PC-3 (cell line): ENCODE results near the gene SLC16A12. TPM values are rescaled to one million over a fixed set of nuclear protein-coding genes. Genes with fewer than 3 reads are reported as not detected.
"Not testable (repeated sequence)": the region's sequence is repeated elsewhere in the genome, so short reads cannot be mapped to it uniquely, and the experiment has no call there.

Experiments used
- ATAC-seq: fragments of 200-7000 bp; cut with Tn5 transposase; 2 replicates; pipeline ENCODE4 v1.9.1; 2020; ENCODE audit warnings: mild to moderate bottlenecking, moderate library complexity
- BruUV-seq: library from RNA; stranded (reverse); fragments of 400-500 nt; replicated peaks from 2 replicates; lab custom pipeline; 2021; lab: Mats Ljungman, UMichigan
- CTCF ChIA-PET: fragments of 300-600 bp; sonication (Branson Sonifier 250); formaldehyde crosslinking; loops from one replicate; lab custom pipeline; 2022; ENCODE audit warnings: antibody characterized with exemption; lab: Charles Lee
- POLR2A ChIA-PET: fragments of 300-600 bp; sonication (Branson Sonifier 250); formaldehyde crosslinking; loops from one replicate; lab custom pipeline; 2022; ENCODE audit warnings: antibody characterized with exemption; ENCODE audit not compliant: unreplicated experiment; lab: Charles Lee
- DNase-seq: peaks from one replicate; pipeline ENCODE4 v3.0.0-alpha.2; 2015
- H2AFZ ChIP-seq: fragments of 300-600 bp; sonication (generic); 2 replicates; pipeline ENCODE4 v1.6.0; 2016; ENCODE audit warnings: antibody characterized with exemption, low read length
- H3F3A ChIP-seq: fragments of 300-600 bp; sonication (generic); one replicate; pipeline ENCODE4 v1.6.0; 2017; ENCODE audit warnings: antibody characterized with exemption, low read length, control low read depth, mild to moderate bottlenecking; ENCODE audit not compliant: unreplicated experiment
- H3K27ac ChIP-seq: fragments of 300-600 bp; sonication (generic); 2 replicates; pipeline ENCODE4 v1.5.1; 2016; ENCODE audit warnings: mild to moderate bottlenecking, low read length
- H3K27me3 ChIP-seq: fragments of 300-600 bp; sonication (generic); 2 replicates; pipeline ENCODE4 v1.6.1; 2016; ENCODE audit warnings: low read length, mixed read lengths
- H3K36me3 ChIP-seq: fragments of 300-600 bp; sonication (generic); 2 replicates; pipeline ENCODE4 v1.6.1; 2016; ENCODE audit warnings: low read depth, mixed run types, low read length, mixed read lengths
- H3K4me1 ChIP-seq: fragments of 300-600 bp; sonication (generic); 2 replicates; pipeline ENCODE4 v1.5.1; 2016; ENCODE audit warnings: low read length; ENCODE audit not compliant: insufficient read depth
- H3K4me2 ChIP-seq: fragments of 300-600 bp; sonication (generic); 2 replicates; pipeline ENCODE4 v1.6.0; 2016; ENCODE audit warnings: low read length
- H3K4me3 ChIP-seq: fragments of 300-600 bp; sonication (generic); 2 replicates; pipeline ENCODE4 v1.5.1; 2016; ENCODE audit warnings: mild to moderate bottlenecking, low read length, mixed read lengths
- H3K79me2 ChIP-seq: fragments of 300-600 bp; sonication (generic); 2 replicates; pipeline ENCODE4 v1.6.1; 2017; ENCODE audit warnings: low read length, mixed read lengths
- H3K9ac ChIP-seq: fragments of 300-600 bp; sonication (generic); 2 replicates; pipeline ENCODE4 v1.6.0; 2016; ENCODE audit warnings: mild to moderate bottlenecking, low read length
- H3K9me2 ChIP-seq: fragments of 300-600 bp; sonication (generic); replicated peaks from 2 replicates; pipeline ENCODE4 v1.6.1; 2016; ENCODE audit warnings: mixed run types, low read length, mixed read lengths
- H3K9me3 ChIP-seq: fragments of 300-600 bp; sonication (generic); 2 replicates; pipeline ENCODE4 v1.6.1; 2016; ENCODE audit warnings: low read length, mixed read lengths
- H4K20me1 ChIP-seq: fragments of 300-600 bp; sonication (generic); 2 replicates; pipeline ENCODE4 v1.6.1; 2016; ENCODE audit warnings: low read length, mixed read lengths
- EZH2 ChIP-seq: fragments of 300-600 bp; sonication (generic); IDR thresholded peaks from one replicate; pipeline ENCODE4 v1.6.1; 2017; ENCODE audit warnings: antibody characterized with exemption, mild to moderate bottlenecking, low read length; ENCODE audit not compliant: unreplicated experiment
- EZH2phosphoT487 ChIP-seq: fragments of 300-600 bp; sonication (generic); IDR thresholded peaks from 2 replicates; pipeline ENCODE4 v1.6.1; 2018; ENCODE audit warnings: mild to moderate bottlenecking, antibody characterized with exemption, low read length, borderline replicate concordance
- intact Hi-C: fragments of 100-400 bp; cut with micrococcal nuclease; formaldehyde crosslinking; loops from 2 replicates; pipeline ENCODE4 v1.9.0; 2023
- total RNA-seq: library from RNA; depleted of rRNA; stranded (reverse); fragments of >200 nt; gene quantifications from 2 replicates; pipeline ENCODE4 v1.2.3, GENCODE V29; 2014
- TF ChIP-seq, protein P1 (sequence below): fragments of 300-600 bp; sonication (generic); conservative IDR thresholded peaks from 2 replicates; pipeline ENCODE4 v1.5.1; 2017; ENCODE audit warnings: antibody characterized with exemption, low read depth, mild to moderate bottlenecking, low read length

SLC16A12 gene
- total RNA-seq, 1 experiment from 2014 or later = not detected

DNA sequence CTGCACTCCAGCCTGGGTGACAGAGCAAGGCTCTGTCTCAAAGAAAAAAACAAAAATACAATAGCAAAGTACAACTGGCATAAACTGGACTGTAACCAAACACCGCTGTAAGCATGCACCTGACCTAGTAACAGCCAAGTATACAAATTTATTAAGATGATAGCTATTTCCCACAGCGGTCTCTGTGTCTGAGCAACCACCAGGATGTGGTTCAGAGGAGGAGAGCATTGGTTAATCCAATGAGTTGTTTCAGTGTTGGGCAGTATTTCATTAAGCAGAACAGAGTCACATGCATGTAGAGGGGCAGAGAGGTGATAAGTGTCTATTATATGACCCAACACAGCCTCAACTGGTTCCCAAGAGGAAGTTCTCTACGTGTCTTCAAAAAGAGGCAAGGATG, 4.0 kb downstream of the SLC16A12 start:
- no peaks in the 10 kb centered on the region for H3K36me3 ChIP-seq
- ChIA-PET CTCF (no interaction called here), POLR2A (no interaction called here)
- TF ChIP-seq EZH2 (no peak), EZH2phosphoT487 (no peak)
- TF ChIP-seq, protein P1, sequence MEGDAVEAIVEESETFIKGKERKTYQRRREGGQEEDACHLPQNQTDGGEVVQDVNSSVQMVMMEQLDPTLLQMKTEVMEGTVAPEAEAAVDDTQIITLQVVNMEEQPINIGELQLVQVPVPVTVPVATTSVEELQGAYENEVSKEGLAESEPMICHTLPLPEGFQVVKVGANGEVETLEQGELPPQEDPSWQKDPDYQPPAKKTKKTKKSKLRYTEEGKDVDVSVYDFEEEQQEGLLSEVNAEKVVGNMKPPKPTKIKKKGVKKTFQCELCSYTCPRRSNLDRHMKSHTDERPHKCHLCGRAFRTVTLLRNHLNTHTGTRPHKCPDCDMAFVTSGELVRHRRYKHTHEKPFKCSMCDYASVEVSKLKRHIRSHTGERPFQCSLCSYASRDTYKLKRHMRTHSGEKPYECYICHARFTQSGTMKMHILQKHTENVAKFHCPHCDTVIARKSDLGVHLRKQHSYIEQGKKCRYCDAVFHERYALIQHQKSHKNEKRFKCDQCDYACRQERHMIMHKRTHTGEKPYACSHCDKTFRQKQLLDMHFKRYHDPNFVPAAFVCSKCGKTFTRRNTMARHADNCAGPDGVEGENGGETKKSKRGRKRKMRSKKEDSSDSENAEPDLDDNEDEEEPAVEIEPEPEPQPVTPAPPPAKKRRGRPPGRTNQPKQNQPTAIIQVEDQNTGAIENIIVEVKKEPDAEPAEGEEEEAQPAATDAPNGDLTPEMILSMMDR = no peak
- no peaks in the 10 kb centered on the region for H3K27me3 ChIP-seq
- no peaks in the 10 kb centered on the region for H3K9me2 ChIP-seq
- H3K9me3 ChIP-seq = no peaks in the 10 kb centered on the region
- H3K4me1 ChIP-seq = no peaks in the 10 kb centered on the region
- BruUV-seq = no TSS peak
- H3K9ac ChIP-seq = no peak overlapping the region
- no peak for ATAC-seq
- H3K4me3 ChIP-seq = no peak overlapping the region
- no peak overlapping the region for H3K4me2 ChIP-seq
- DNase-seq = no peak
- intact Hi-C loops = no loop called here
- no peak overlapping the region for H3K27ac ChIP-seq
- no peaks in the 10 kb centered on the region for H3F3A ChIP-seq
- no peak overlapping the region for H2AFZ ChIP-seq
- H4K20me1 ChIP-seq = no peaks in the 10 kb centered on the region
- H3K79me2 ChIP-seq = no peaks in the 10 kb centered on the region

DNA sequence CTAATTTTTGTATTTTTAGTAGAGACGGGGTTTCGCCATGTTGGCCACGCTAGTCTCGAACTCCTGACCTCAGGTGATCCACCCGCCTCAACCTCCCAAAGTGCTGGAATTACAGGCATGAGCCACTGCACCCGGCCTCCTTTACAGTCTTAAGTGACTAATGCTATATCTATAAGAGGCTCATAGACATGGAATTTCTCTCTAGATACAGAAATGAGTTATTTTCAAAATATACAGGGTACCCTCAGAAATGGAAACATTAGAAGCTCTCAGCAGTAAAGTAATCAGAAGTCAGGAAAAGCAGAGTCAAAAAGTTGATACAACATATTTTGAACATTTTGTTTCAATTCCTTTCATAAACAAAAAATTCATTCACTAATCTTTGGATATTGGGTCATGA, 5.7 kb downstream of the SLC16A12 start:
- DNase-seq, ATAC-seq, H3K4me1 ChIP-seq, H3K9me2 ChIP-seq, intact Hi-C loops, H2AFZ ChIP-seq, CTCF ChIA-PET, H3K79me2 ChIP-seq, H3K27me3 ChIP-seq, H4K20me1 ChIP-seq, H3K27ac ChIP-seq, H3K36me3 ChIP-seq, H3K9ac ChIP-seq, H3K4me2 ChIP-seq, H3K9me3 ChIP-seq, H3F3A ChIP-seq, BruUV-seq, POLR2A ChIA-PET, H3K4me3 ChIP-seq: not testable (repeated sequence)

DNA sequence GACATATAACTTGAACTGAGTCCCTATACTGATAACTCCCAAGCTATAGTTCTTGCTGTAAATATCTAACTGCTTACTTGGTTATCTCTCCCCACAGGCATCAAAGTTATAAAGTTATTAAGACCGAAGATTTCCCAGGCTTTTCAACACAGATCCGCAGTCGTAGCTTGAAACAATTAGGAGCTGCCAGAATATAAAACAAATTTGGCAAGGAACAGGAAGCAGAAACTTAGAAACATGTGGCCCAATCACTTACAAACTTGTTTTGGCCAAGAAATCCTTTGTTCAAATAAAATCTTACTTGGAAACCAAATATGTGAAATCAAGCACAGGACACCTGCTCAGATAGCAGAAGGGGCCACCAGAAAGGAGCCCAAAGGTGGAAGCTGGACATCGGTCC, 9.0 kb downstream of the SLC16A12 start:
- BruUV-seq = no TSS peak
- no peak for DNase-seq
- Histone ChIP-seq H3K79me2 (no peaks in the 10 kb centered on the region), H3K27me3 (no peaks in the 10 kb centered on the region), H2AFZ (no peak overlapping the region), H3K4me2 (no peak overlapping the region), H4K20me1 (no peaks in the 10 kb centered on the region), H3K9me3 (no peaks in the 10 kb centered on the region), H3K4me3 (no peak overlapping the region), H3F3A (no peaks in the 10 kb centered on the region), H3K9me2 (no peaks in the 10 kb centered on the region), H3K9ac (no peak overlapping the region), H3K36me3 (no peaks in the 10 kb centered on the region), H3K4me1 (no peaks in the 10 kb centered on the region), H3K27ac (no peak overlapping the region)
- ChIA-PET CTCF (no interaction called here), POLR2A (no interaction called here)
- intact Hi-C loops = no loop called here
- ATAC-seq = no peak
- TF ChIP-seq EZH2phosphoT487 (no peak), EZH2 (no peak)
- TF ChIP-seq, protein P1 = no peak
